Hippocampal formation (tissue), 2 donors: ENCODE data around the gene VAT1L.

ENCODE experiments used
- DNase-seq, 2 donors: peaks; one replicate each; lab custom pipeline; 2025; lab: John Stamatoyannopoulos, UW

Gene VAT1L

GRCh38 chr16:77833921-77834634 lies 45.7 kb downstream of the VAT1L start:
- DNase-seq = no peak

GRCh38 chr16:77834635-77835540 lies 46.5 kb downstream of the VAT1L start:
- DNase-seq = no peak

- no peak for DNase-seq
Observed at GRCh38 chr16:77836801-77837200, 48.4 kb downstream of the VAT1L start.

- no peak for DNase-seq
Observed at GRCh38 chr16:77838597-77839255, 50.4 kb downstream of the VAT1L start.

- no peak for DNase-seq
Observed at GRCh38 chr16:77840093-77840492, 51.7 kb downstream of the VAT1L start.

GRCh38 chr16:77840673-77841501 lies 52.5 kb downstream of the VAT1L start:
- no peak for DNase-seq

- DNase-seq = no peak
Observed at GRCh38 chr16:77841502-77841763, 53.1 kb downstream of the VAT1L start.

GRCh38 chr16:77842468-77842867 lies 54.1 kb downstream of the VAT1L start:
- DNase-seq = no peak

- DNase-seq = no peak
Observed at GRCh38 chr16:77843405-77843804, 55.0 kb downstream of the VAT1L start.

- DNase-seq = no peak
Observed at GRCh38 chr16:77844801-77845200, 56.4 kb downstream of the VAT1L start.

- no peak for DNase-seq
Observed at GRCh38 chr16:77849646-77850258, 61.4 kb downstream of the VAT1L start.

- no peak for DNase-seq
Observed at GRCh38 chr16:77850636-77851333, 62.4 kb downstream of the VAT1L start.

- no peak for DNase-seq
Observed at GRCh38 chr16:77853161-77853560, 64.8 kb downstream of the VAT1L start.

- DNase-seq = no peak
Observed at GRCh38 chr16:77856438-77857160, 68.2 kb downstream of the VAT1L start.

GRCh38 chr16:77858060-77858459 lies 69.7 kb downstream of the VAT1L start:
- DNase-seq = no peak

- no peak for DNase-seq
Observed at GRCh38 chr16:77859493-77860232, 71.3 kb downstream of the VAT1L start.

GRCh38 chr16:77860953-77861352 lies 72.6 kb downstream of the VAT1L start:
- no peak for DNase-seq

- DNase-seq = no peak
Observed at GRCh38 chr16:77863250-77863649, 74.9 kb downstream of the VAT1L start.

GRCh38 chr16:77866752-77867151 lies 78.4 kb downstream of the VAT1L start:
- no peak for DNase-seq

GRCh38 chr16:77868052-77868451 lies 79.7 kb downstream of the VAT1L start:
- no peak for DNase-seq
